Glutamatergic neuron (in vitro differentiated cells): ENCODE results near the gene GSN. TPM values are rescaled to one million over a fixed set of nuclear protein-coding genes. Genes with fewer than 3 reads are reported as not detected.

Experiments used
- DNase-seq: peaks from one replicate; pipeline ENCODE4 v3.0.0; 2022
- H3K27ac Mint-ChIP-seq: one replicate; pipeline ENCODE4 v1.8.0; 2020; ENCODE audit warnings: mild to moderate bottlenecking, mixed read lengths, inconsistent platforms; ENCODE audit not compliant: unreplicated experiment
- H3K27me3 Mint-ChIP-seq: one replicate; pipeline ENCODE4 v1.8.0; 2020; ENCODE audit warnings: mild to moderate bottlenecking, moderate library complexity, mixed read lengths, inconsistent platforms; ENCODE audit not compliant: unreplicated experiment
- H3K36me3 Mint-ChIP-seq: one replicate; pipeline ENCODE4 v1.8.0; 2020; ENCODE audit warnings: mild to moderate bottlenecking, mixed read lengths, inconsistent platforms; ENCODE audit not compliant: unreplicated experiment
- H3K4me1 Mint-ChIP-seq: one replicate; pipeline ENCODE4 v1.8.0; 2020; ENCODE audit warnings: mild to moderate bottlenecking, low read depth, mixed read lengths, inconsistent platforms; ENCODE audit not compliant: unreplicated experiment
- H3K4me3 Mint-ChIP-seq: one replicate; pipeline ENCODE4 v1.8.0; 2020; ENCODE audit warnings: mild to moderate bottlenecking, mixed read lengths, inconsistent platforms; ENCODE audit not compliant: unreplicated experiment
- H3K9me3 Mint-ChIP-seq: one replicate; pipeline ENCODE4 v1.8.0; 2020; ENCODE audit warnings: mild to moderate bottlenecking, moderate library complexity, mixed read lengths, inconsistent platforms; ENCODE audit not compliant: unreplicated experiment
- total RNA-seq: library from RNA; stranded (reverse); fragmentation: NEBNext Ultra II Directional; extraction: Animal tissue kit (Norgen Biotek cat#: 25700); gene quantifications from one replicate; pipeline ENCODE4 v1.2.1, GENCODE V29; 2021; ENCODE audit not compliant: unreplicated experiment
- TF ChIP-seq, protein P1 (sequence below): fragments of 200-600 bp; sonication (generic); IDR thresholded peaks from one replicate; pipeline ENCODE4 v1.5.0; 2021; ENCODE audit not compliant: partially characterized antibody, unreplicated experiment

The GSN gene
- total RNA-seq, 1 donor from 2014 or later: 11.6 TPM

DNA sequence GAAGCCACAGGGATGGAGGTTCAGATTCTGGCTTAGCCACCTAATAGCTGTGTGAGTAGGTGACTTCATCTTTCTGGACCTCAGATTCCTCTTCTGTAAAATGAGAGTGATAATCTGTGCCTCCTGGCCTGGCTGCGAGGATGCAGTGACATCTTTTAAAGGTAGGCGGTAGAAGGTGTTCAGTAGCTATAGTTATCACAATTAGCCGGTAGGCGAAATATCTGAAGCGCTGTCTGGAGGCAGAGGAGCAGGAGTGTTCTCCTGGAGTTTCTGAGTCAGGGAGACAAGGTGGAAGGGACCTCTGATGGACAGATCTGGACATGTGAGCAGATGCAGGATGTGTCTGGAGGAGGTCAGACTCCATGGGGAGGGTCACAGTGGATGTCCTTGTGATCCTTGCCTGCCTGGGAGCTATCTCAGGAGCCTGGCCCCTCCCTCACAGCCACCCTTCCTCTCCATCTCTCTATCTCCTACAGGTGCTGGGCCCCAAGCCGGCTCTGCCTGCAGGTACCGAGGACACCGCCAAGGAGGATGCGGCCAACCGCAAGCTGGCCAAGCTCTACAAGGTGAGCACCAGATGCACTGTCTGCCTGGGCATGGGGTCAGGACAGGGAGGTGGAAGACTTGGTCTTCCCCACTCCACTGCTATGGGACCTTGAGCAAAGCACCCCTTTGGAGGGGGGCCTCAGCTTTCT, 45.6 kb downstream of the GSN start:
- no peak overlapping the region for H3K4me3 Mint-ChIP-seq
- TF ChIP-seq, protein P1, sequence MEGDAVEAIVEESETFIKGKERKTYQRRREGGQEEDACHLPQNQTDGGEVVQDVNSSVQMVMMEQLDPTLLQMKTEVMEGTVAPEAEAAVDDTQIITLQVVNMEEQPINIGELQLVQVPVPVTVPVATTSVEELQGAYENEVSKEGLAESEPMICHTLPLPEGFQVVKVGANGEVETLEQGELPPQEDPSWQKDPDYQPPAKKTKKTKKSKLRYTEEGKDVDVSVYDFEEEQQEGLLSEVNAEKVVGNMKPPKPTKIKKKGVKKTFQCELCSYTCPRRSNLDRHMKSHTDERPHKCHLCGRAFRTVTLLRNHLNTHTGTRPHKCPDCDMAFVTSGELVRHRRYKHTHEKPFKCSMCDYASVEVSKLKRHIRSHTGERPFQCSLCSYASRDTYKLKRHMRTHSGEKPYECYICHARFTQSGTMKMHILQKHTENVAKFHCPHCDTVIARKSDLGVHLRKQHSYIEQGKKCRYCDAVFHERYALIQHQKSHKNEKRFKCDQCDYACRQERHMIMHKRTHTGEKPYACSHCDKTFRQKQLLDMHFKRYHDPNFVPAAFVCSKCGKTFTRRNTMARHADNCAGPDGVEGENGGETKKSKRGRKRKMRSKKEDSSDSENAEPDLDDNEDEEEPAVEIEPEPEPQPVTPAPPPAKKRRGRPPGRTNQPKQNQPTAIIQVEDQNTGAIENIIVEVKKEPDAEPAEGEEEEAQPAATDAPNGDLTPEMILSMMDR: no peak
- peaks cover 5% of the 10 kb centered on the region for H3K36me3 Mint-ChIP-seq
- H3K9me3 Mint-ChIP-seq: no peaks in the 10 kb centered on the region
- no peak overlapping the region for H3K27ac Mint-ChIP-seq
- no peaks in the 10 kb centered on the region for H3K4me1 Mint-ChIP-seq
- peaks cover 3% of the 10 kb centered on the region for H3K27me3 Mint-ChIP-seq
- peak; percentile 1 for DNase-seq

DNA sequence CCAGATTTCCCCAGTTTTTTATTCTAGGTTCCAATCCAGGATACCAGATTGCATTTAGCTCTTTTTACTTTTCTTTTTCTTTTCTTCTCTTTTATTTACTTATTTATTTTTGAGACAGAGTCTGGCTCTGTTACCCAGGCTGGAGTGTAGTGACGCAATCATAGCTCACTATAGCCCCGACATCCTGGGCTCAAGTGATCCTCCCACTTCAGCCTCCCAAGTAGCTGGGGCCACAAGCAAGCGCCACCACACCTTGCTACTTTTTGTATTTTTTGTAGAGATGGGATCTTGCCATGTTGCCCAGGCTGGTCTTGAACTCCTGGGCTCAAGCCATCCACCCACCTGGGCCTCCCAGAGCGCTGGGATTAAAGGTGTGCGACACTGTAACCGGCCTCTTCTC, 48.4 kb downstream of the GSN start:
- H3K27ac Mint-ChIP-seq: no peak overlapping the region
- H3K4me1 Mint-ChIP-seq: no peaks in the 10 kb centered on the region
- H3K4me3 Mint-ChIP-seq: no peak overlapping the region
- H3K27me3 Mint-ChIP-seq: peaks cover 1% of the 10 kb centered on the region
- TF ChIP-seq, protein P1: no peak
- H3K9me3 Mint-ChIP-seq: peaks cover 2% of the 10 kb centered on the region
- H3K36me3 Mint-ChIP-seq: peaks cover 4% of the 10 kb centered on the region
- DNase-seq: no peak

GRCh38 chr9:121316852-121317373, 49.0 kb downstream of the GSN start:
- Mint-ChIP-seq H3K36me3 (no peaks in the 10 kb centered on the region), H3K27ac (no peak overlapping the region), H3K4me3 (no peak overlapping the region), H3K9me3 (peaks cover 2% of the 10 kb centered on the region), H3K27me3 (peaks cover 1% of the 10 kb centered on the region), H3K4me1 (no peaks in the 10 kb centered on the region)
- DNase-seq: no peak
- TF ChIP-seq, protein P1: no peak

DNA sequence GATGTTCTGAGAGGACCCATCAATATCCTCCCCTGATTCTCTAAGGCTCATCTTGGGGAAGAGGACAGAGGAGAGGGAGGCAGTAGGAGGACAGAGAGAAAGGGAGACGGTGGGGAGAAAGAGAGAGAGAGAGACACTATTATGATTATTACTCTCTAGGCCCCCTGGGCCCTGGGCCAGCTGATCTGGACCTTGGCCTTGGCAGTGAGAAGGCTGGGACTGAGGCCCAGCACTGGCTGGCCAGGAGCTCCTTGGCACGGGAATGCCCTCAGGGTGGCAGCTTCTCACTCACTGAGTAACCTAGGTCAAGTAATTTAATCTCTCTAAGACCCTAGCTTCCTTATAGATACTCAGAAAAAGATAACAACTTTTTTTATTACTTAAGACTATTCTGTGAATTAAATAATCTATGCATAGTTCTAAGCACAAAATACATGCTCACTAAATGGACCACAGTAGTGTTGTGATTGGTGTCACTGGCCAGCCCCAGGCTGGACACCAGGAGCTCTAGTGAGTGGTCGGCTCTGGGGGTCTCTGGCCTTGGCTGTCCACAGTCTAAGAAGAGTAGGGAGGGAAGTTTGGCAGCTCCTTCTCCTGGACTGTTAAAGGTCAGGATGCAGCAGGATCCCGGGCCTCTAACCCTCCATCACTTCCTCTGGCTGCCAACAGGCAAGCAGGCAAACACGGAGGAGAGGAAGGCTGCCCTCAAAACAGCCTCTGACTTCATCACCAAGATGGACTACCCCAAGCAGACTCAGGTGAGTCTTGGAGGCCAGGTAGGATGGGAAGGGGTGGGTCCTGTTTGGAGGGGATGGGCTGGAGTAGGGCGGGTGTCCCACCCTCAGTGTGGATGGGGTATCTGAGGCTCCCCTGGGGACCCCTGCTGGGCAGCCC, 50.0 kb downstream of the GSN start:
- peaks cover 3% of the 10 kb centered on the region for H3K9me3 Mint-ChIP-seq
- no peaks in the 10 kb centered on the region for H3K4me1 Mint-ChIP-seq
- peaks cover 1% of the 10 kb centered on the region for H3K27me3 Mint-ChIP-seq
- H3K27ac Mint-ChIP-seq: no peak overlapping the region
- no peak overlapping the region for H3K4me3 Mint-ChIP-seq
- no peaks in the 10 kb centered on the region for H3K36me3 Mint-ChIP-seq
- TF ChIP-seq, protein P1: no peak
- no peak for DNase-seq
